HepG2 (cell line): ENCODE measurements around the gene DYSF. TPM values are rescaled to one million over a fixed set of nuclear protein-coding genes. Genes with fewer than 3 reads are reported as not detected.

ENCODE experiments used
- ATM ChIP-seq: fragments of 450-650 bp; IDR thresholded peaks from 2 replicates; pipeline ENCODE4 v1.7.1; 2017; ENCODE audit warnings: mild to moderate bottlenecking, borderline replicate concordance
- ETV6 ChIP-seq: sonication (generic); formaldehyde crosslinking; conservative IDR thresholded peaks from 2 replicates; pipeline ENCODE4 v1.4.0; 2020; ENCODE audit warnings: missing genetic modification reagents
- HNF4G ChIP-seq, 2 experiments: sonication (generic) in 1 of 2; formaldehyde crosslinking in 1 of 2; IDR thresholded peaks; 2 replicates each; pipeline versions ENCODE4 v1.4.0 to v1.6.1; 2011 to 2020; ENCODE audit warnings: borderline replicate concordance in 2 of 2, low read depth in 2 of 2, mild to moderate bottlenecking in 2 of 2, low read length in 1 of 2, missing genetic modification reagents in 1 of 2, moderate library complexity in 1 of 2
- JUND ChIP-seq: sonication (generic); formaldehyde crosslinking; IDR thresholded peaks from 2 replicates; pipeline ENCODE4 v1.8.0; 2022; ENCODE audit warnings: mild to moderate bottlenecking, missing genetic modification reagents
- MEIS1 ChIP-seq: sonication (generic); formaldehyde crosslinking; IDR thresholded peaks from 2 replicates; pipeline ENCODE4 v1.9.0; 2021; ENCODE audit warnings: mild to moderate bottlenecking, missing genetic modification reagents, moderate library complexity, borderline replicate concordance
- ZFP1 ChIP-seq: IDR thresholded peaks from 2 replicates; pipeline ENCODE4 v1.6.1; 2016
- ZNF3 ChIP-seq: IDR thresholded peaks from 2 replicates; pipeline ENCODE4 v1.7.0; 2017; ENCODE audit warnings: inconsistent platforms
- ZNF564 ChIP-seq: sonication (generic); formaldehyde crosslinking; IDR thresholded peaks from 2 replicates; pipeline ENCODE4 v1.8.1; 2023; ENCODE audit warnings: mild to moderate bottlenecking, missing genetic modification reagents
- ZNF713 ChIP-seq: sonication (generic); formaldehyde crosslinking; IDR thresholded peaks from 2 replicates; pipeline ENCODE4 v1.4.0; 2020; ENCODE audit warnings: mild to moderate bottlenecking, missing genetic modification reagents
- ZNF749 ChIP-seq: sonication (generic); formaldehyde crosslinking; IDR thresholded peaks from 2 replicates; pipeline ENCODE4 v1.8.0; 2022; ENCODE audit warnings: mild to moderate bottlenecking, missing genetic modification reagents, moderate library complexity, borderline replicate concordance
- polyA plus RNA-seq, 8 experiments: library from polyadenylated mRNA; depleted of rRNA in 3 of 8; stranded (reverse) in 7 of 8; unstranded in 1 of 8; fragments of >200 nt; fragmentation: Illumina TruSeq in 4 of 8; extraction: Trizol in 4 of 8; gene quantifications; 2 replicates each; pipeline versions ENCODE4 v1.2.1 to v1.2.3, GENCODE V29; 2011 to 2016; ENCODE audit warnings: low read depth in 4 of 8, missing spikeins in 1 of 8, mixed read lengths in 1 of 8; ENCODE audit not compliant: insufficient read depth in 1 of 8
- total RNA-seq, 5 experiments: library from RNA; depleted of rRNA; stranded (reverse); fragments of >200 nt; fragmentation: Illumina TruSeq; extraction: Trizol; gene quantifications; 2 replicates each; pipeline ENCODE4 v1.2.3, GENCODE V29; 2016; ENCODE audit warnings: low read depth in 1 of 5
- TF ChIP-seq, protein P1 (sequence below): sonication (generic); formaldehyde crosslinking; IDR thresholded peaks from 2 replicates; pipeline ENCODE4 v1.5.0; 2020; ENCODE audit warnings: mild to moderate bottlenecking, missing genetic modification reagents
- TF ChIP-seq, protein P2 (sequence below): sonication (generic); formaldehyde crosslinking; IDR thresholded peaks from 2 replicates; pipeline ENCODE4 v1.4.0; 2020; ENCODE audit warnings: low read depth, mild to moderate bottlenecking, missing genetic modification reagents
- TF ChIP-seq, protein P3 (sequence below): sonication (generic); formaldehyde crosslinking; IDR thresholded peaks from 2 replicates; pipeline ENCODE4 v1.8.1; 2023; ENCODE audit warnings: mild to moderate bottlenecking, missing genetic modification reagents
- TF ChIP-seq, protein P4 (sequence below): sonication (generic); formaldehyde crosslinking; IDR thresholded peaks from 2 replicates; pipeline ENCODE4 v1.8.0; 2022; ENCODE audit warnings: missing genetic modification reagents, mild to moderate bottlenecking, moderate library complexity, borderline replicate concordance
- TF ChIP-seq, protein P5 (sequence below): sonication (generic); formaldehyde crosslinking; IDR thresholded peaks from 2 replicates; pipeline ENCODE4 v1.9.0; 2021; ENCODE audit warnings: missing genetic modification reagents, borderline replicate concordance
- TF ChIP-seq, protein P6 (sequence below): sonication (generic); formaldehyde crosslinking; conservative IDR thresholded peaks from 2 replicates; pipeline ENCODE4 v1.4.0; 2020; ENCODE audit warnings: missing genetic modification reagents

Gene DYSF
- total and polyA plus RNA-seq, 2 of the 13 experiments (the other 11 are each of a cell fraction or from before 2014, with no cell fraction given), result 0.15 to 2.4 TPM

DNA sequence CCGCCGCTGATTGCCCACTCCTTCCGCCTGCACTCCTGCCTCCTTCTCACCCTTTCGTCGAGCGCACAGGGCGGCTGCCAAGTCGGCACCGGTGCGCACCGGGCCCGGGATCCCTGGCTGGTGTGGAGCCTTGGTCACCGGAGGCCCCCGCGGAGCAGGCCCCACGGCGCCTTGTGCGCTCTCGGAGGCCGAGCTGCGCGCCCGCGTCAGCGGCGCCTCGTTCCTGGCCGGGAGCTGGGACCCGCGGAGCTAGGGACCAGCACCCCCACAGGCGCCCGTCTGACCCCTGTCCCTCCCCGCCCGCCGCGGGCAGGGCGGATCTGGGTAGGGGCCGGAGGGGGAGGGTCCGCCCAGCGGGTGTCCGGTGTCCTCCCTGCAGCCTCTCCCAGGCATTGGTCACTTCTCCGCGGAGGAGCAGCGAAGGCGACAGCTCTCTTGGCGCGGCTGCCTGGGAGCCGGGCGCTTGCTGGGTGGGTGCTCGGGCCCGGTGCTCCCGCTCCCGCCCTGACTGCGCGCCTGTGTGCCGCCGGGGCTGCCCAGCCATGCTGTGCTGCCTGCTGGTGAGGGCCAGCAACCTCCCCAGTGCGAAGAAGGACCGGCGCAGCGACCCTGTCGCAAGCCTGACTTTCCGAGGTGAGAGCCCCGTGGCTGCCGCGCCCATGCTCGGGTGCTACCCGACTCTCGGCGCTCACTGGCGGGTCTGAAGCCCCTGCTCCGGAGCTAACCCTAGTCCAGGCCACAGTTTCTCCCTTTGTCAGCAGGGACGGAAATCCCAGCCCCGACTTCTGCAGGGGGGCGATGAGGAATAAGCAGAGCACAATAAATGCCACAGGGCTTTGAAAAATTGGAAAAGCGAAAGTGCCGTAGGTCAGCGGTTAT is 13.2 kb downstream of the DYSF start (continued):
- TF ChIP-seq MEIS1 (CRISPR knock-in tag) (no peak), ZNF749 (CRISPR knock-in tag) (no peak), ZNF713 (CRISPR knock-in tag) (no peak), ZNF3 (CRISPR knock-in tag) (no peak), JUND (CRISPR knock-in tag) (no peak), ETV6 (0 out of 2 replicates have a peak, but pooled peaks have one; percentile 73), ZFP1 (CRISPR knock-in tag) (no peak), ATM (no peak), ZNF564 (no peak), HNF4G (IDR thresholded peaks at IDR 0.05; ENCODE audit: borderline replicate concordance, low read depth, low read length) (no peak), HNF4G (CRISPR knock-in tag; IDR thresholded peaks at IDR 0.05; ENCODE audit: borderline replicate concordance, low read depth) (no peak)
- TF ChIP-seq, protein P1, sequence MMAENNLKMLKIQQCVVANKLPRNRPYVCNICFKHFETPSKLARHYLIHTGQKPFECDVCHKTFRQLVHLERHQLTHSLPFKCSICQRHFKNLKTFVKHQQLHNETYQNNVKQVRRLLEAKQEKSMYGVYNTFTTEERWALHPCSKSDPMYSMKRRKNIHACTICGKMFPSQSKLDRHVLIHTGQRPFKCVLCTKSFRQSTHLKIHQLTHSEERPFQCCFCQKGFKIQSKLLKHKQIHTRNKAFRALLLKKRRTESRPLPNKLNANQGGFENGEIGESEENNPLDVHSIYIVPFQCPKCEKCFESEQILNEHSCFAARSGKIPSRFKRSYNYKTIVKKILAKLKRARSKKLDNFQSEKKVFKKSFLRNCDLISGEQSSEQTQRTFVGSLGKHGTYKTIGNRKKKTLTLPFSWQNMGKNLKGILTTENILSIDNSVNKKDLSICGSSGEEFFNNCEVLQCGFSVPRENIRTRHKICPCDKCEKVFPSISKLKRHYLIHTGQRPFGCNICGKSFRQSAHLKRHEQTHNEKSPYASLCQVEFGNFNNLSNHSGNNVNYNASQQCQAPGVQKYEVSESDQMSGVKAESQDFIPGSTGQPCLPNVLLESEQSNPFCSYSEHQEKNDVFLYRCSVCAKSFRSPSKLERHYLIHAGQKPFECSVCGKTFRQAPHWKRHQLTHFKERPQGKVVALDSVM (CRISPR knock-in tag), result no peak
- TF ChIP-seq, protein P2, sequence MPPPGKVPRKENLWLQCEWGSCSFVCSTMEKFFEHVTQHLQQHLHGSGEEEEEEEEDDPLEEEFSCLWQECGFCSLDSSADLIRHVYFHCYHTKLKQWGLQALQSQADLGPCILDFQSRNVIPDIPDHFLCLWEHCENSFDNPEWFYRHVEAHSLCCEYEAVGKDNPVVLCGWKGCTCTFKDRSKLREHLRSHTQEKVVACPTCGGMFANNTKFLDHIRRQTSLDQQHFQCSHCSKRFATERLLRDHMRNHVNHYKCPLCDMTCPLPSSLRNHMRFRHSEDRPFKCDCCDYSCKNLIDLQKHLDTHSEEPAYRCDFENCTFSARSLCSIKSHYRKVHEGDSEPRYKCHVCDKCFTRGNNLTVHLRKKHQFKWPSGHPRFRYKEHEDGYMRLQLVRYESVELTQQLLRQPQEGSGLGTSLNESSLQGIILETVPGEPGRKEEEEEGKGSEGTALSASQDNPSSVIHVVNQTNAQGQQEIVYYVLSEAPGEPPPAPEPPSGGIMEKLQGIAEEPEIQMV (CRISPR knock-in tag), result no peak
- TF ChIP-seq, protein P3, sequence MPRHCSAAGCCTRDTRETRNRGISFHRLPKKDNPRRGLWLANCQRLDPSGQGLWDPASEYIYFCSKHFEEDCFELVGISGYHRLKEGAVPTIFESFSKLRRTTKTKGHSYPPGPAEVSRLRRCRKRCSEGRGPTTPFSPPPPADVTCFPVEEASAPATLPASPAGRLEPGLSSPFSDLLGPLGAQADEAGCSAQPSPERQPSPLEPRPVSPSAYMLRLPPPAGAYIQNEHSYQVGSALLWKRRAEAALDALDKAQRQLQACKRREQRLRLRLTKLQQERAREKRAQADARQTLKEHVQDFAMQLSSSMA, result no peak
- TF ChIP-seq, protein P4, sequence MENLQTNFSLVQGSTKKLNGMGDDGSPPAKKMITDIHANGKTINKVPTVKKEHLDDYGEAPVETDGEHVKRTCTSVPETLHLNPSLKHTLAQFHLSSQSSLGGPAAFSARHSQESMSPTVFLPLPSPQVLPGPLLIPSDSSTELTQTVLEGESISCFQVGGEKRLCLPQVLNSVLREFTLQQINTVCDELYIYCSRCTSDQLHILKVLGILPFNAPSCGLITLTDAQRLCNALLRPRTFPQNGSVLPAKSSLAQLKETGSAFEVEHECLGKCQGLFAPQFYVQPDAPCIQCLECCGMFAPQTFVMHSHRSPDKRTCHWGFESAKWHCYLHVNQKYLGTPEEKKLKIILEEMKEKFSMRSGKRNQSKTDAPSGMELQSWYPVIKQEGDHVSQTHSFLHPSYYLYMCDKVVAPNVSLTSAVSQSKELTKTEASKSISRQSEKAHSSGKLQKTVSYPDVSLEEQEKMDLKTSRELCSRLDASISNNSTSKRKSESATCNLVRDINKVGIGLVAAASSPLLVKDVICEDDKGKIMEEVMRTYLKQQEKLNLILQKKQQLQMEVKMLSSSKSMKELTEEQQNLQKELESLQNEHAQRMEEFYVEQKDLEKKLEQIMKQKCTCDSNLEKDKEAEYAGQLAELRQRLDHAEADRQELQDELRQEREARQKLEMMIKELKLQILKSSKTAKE (CRISPR knock-in tag), result no peak
- TF ChIP-seq, protein P5, sequence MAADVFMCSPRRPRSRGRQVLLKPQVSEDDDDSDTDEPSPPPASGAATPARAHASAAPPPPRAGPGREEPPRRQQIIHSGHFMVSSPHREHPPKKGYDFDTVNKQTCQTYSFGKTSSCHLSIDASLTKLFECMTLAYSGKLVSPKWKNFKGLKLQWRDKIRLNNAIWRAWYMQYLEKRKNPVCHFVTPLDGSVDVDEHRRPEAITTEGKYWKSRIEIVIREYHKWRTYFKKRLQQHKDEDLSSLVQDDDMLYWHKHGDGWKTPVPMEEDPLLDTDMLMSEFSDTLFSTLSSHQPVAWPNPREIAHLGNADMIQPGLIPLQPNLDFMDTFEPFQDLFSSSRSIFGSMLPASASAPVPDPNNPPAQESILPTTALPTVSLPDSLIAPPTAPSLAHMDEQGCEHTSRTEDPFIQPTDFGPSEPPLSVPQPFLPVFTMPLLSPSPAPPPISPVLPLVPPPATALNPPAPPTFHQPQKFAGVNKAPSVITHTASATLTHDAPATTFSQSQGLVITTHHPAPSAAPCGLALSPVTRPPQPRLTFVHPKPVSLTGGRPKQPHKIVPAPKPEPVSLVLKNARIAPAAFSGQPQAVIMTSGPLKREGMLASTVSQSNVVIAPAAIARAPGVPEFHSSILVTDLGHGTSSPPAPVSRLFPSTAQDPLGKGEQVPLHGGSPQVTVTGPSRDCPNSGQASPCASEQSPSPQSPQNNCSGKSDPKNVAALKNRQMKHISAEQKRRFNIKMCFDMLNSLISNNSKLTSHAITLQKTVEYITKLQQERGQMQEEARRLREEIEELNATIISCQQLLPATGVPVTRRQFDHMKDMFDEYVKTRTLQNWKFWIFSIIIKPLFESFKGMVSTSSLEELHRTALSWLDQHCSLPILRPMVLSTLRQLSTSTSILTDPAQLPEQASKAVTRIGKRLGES, result no peak
- TF ChIP-seq, protein P6, sequence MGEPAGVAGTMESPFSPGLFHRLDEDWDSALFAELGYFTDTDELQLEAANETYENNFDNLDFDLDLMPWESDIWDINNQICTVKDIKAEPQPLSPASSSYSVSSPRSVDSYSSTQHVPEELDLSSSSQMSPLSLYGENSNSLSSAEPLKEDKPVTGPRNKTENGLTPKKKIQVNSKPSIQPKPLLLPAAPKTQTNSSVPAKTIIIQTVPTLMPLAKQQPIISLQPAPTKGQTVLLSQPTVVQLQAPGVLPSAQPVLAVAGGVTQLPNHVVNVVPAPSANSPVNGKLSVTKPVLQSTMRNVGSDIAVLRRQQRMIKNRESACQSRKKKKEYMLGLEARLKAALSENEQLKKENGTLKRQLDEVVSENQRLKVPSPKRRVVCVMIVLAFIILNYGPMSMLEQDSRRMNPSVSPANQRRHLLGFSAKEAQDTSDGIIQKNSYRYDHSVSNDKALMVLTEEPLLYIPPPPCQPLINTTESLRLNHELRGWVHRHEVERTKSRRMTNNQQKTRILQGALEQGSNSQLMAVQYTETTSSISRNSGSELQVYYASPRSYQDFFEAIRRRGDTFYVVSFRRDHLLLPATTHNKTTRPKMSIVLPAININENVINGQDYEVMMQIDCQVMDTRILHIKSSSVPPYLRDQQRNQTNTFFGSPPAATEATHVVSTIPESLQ (CRISPR knock-in tag), result no peak
